ENCODE measurements around the gene SMPD4.
"Not testable (repeated sequence)": the region's sequence is repeated elsewhere in the genome, so short reads cannot be mapped to it uniquely, and the experiment has no call there.

DNA sequence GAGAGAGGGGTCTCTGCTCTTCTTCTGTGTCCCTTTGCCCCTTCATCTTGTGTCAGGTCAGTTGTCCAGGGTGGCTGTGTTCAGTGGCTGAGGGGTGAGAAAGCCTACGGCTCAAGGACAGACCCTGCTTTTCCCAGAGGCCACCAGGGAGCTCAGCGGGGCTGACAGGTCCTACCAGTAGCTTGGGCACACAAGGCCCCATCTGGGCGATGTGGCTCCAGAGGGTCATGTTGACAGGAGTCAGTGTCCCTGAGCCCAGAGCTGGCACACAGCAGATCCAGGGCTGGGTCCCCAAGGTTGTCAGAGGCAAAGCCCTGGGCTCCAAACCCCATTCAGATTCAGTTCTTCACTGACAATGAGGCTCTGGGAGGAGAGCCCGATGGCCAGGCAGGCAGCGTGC, 44.3 kb downstream of the SMPD4 start:
- TF ChIP-seq, protein P1, sequence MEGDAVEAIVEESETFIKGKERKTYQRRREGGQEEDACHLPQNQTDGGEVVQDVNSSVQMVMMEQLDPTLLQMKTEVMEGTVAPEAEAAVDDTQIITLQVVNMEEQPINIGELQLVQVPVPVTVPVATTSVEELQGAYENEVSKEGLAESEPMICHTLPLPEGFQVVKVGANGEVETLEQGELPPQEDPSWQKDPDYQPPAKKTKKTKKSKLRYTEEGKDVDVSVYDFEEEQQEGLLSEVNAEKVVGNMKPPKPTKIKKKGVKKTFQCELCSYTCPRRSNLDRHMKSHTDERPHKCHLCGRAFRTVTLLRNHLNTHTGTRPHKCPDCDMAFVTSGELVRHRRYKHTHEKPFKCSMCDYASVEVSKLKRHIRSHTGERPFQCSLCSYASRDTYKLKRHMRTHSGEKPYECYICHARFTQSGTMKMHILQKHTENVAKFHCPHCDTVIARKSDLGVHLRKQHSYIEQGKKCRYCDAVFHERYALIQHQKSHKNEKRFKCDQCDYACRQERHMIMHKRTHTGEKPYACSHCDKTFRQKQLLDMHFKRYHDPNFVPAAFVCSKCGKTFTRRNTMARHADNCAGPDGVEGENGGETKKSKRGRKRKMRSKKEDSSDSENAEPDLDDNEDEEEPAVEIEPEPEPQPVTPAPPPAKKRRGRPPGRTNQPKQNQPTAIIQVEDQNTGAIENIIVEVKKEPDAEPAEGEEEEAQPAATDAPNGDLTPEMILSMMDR (IDR thresholded peaks at IDR 0.05): not testable (repeated sequence)
- TF ChIP-seq POLR2A (IDR thresholded peaks at IDR 0.05; ENCODE audit: low read length); ESRRA (IDR thresholded peaks at IDR 0.05; ENCODE audit: borderline replicate concordance, low read length); RAD21 (conservative IDR thresholded peaks at IDR 0.05 in 1 of 2, IDR thresholded peaks at IDR 0.05 in 1 of 2); JUN (IDR thresholded peaks at IDR 0.05): not testable (repeated sequence)
